ENCODE data around the gene EXOC3L1. TPM values are rescaled to one million over a fixed set of nuclear protein-coding genes. Genes with fewer than 3 reads are reported as not detected.

Gene EXOC3L1
- total and polyA plus RNA-seq, 2 of the 13 experiments (the other 11 are each of a cell fraction or from before 2014, with no cell fraction given): 0.12 TPM; not detected in 1

DNA sequence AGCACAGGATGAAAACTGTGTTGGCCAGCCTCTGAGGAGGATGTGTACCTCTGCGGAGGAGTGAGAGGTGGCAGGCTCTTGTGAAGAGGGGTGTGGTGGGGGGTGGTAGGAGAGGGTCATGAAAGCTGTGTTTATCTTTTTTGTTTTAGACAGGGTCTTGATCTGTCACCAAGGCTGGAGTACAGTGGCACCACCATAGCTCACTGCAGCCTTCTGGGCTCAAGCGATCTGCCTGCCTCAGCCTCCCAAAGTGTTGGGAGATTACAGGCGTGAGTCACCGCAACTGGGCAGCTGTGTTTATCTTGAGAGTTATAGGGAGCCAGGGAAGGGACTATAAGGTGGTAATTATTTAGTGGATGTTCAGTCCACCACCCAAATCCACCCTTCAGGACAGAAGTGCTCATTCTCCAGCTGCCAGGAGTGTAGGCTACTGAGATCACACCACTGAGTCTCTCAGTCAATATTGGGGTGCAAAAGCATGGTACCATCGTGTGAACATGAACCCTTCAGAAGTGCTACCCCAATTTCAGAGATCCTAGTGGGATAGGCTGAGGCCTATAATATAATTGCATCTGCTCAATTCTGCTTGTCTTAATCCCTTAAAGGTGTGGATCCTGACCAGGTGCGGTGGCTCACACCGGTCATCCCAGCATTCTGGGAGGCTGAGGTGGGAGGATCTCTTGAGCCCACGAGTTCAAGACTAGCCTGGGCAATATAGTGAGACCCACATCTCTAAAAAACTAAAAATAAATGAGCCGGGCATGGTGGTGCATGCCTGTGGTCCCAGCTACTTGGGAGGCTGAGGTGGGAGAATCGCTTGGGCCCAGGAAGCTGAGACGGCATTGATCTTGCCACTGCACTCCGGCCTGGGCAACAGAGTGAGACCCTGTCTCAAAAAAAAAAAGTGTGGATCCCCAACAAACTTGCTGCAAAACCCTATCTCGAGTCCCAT is 788 bp upstream of the EXOC3L1 start:
- Histone ChIP-seq H2AFZ (ENCODE audit: low read length) (no peak overlapping the region), H3K9ac (ENCODE audit: insufficient read depth, low read depth, low read length) (no peak overlapping the region), H3K9me3 (ENCODE audit: low read length) (no peaks in the 10 kb centered on the region), H3K4me2 (ENCODE audit: low read depth, low read length) (peak overlapping the region; percentile 97), H3K36me3 (replicated peaks in 1 of 2; ENCODE audit: control insufficient read depth in 1 of 2, insufficient read depth in 2 of 2, low read length in 2 of 2) (peaks cover 13 to 22% of the 10 kb centered on the region in 2 experiments), H3K27ac (ENCODE audit: extremely low read length, insufficient read depth, low read length) (no peak overlapping the region), H3K4me1 (ENCODE audit: insufficient read depth, low read length) (peaks cover 52% of the 10 kb centered on the region), H3K79me2 (ENCODE audit: insufficient read depth, low read length) (peaks cover 21% of the 10 kb centered on the region), H3K27me3 (ENCODE audit: control insufficient read depth in 1 of 2, insufficient read depth in 2 of 2, low read length in 2 of 2) (peaks cover 7 to 16% of the 10 kb centered on the region in 2 experiments; a peak in 2 of 5 replicates), H3K4me3 (replicated peaks in 1 of 3; ENCODE audit: insufficient read depth in 1 of 3, low read depth in 2 of 3, low read length in 3 of 3) (no peak overlapping the region), H4K20me1 (ENCODE audit: insufficient read depth, low read length) (no peaks in the 10 kb centered on the region; the same call in 1 of the 2 replicates)
- in situ Hi-C loops (cut with HindIII; ENCODE audit: extremely low pct_ligation_motif_present, low pct_unique_long_range_greater_than_20kb): no loop called here
- POLR2A ChIA-PET: interaction anchor here (1.0 kb wide), 1 partner anchor 20 kb away, joined by 4 read pairs; the partner anchor contains the start of gene NOL3
- ATAC-seq (no peak), DNase-seq (ENCODE audit: low spot score) (no peak), FAIRE-seq (no peak)
- no TSS peak for BruUV-seq (replicated peaks)
- CTCF ChIA-PET (ENCODE audit: low intra/inter-chr PET ratio, low total read pairs): no interaction called here
- WGBS (ENCODE audit: low lambda C conversion rate): 40% methylated on average over 12 of the region's 13 CpGs
- TF ChIP-seq, protein P1, sequence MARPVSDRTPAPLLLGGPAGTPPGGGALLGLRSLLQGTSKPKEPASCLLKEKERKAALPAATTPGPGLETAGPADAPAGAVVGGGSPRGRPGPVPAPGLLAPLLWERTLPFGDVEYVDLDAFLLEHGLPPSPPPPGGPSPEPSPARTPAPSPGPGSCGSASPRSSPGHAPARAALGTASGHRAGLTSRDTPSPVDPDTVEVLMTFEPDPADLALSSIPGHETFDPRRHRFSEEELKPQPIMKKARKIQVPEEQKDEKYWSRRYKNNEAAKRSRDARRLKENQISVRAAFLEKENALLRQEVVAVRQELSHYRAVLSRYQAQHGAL (CRISPR knock-in tag; IDR thresholded peaks at IDR 0.05; ENCODE audit: not compliant biosample characterization): no peak
- TF ChIP-seq, protein P2, sequence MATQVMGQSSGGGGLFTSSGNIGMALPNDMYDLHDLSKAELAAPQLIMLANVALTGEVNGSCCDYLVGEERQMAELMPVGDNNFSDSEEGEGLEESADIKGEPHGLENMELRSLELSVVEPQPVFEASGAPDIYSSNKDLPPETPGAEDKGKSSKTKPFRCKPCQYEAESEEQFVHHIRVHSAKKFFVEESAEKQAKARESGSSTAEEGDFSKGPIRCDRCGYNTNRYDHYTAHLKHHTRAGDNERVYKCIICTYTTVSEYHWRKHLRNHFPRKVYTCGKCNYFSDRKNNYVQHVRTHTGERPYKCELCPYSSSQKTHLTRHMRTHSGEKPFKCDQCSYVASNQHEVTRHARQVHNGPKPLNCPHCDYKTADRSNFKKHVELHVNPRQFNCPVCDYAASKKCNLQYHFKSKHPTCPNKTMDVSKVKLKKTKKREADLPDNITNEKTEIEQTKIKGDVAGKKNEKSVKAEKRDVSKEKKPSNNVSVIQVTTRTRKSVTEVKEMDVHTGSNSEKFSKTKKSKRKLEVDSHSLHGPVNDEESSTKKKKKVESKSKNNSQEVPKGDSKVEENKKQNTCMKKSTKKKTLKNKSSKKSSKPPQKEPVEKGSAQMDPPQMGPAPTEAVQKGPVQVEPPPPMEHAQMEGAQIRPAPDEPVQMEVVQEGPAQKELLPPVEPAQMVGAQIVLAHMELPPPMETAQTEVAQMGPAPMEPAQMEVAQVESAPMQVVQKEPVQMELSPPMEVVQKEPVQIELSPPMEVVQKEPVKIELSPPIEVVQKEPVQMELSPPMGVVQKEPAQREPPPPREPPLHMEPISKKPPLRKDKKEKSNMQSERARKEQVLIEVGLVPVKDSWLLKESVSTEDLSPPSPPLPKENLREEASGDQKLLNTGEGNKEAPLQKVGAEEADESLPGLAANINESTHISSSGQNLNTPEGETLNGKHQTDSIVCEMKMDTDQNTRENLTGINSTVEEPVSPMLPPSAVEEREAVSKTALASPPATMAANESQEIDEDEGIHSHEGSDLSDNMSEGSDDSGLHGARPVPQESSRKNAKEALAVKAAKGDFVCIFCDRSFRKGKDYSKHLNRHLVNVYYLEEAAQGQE (IDR thresholded peaks at IDR 0.05; ENCODE audit: borderline replicate concordance in 1 of 2, low read depth in 1 of 2, low read length in 2 of 2): no peak
- TF ChIP-seq ZNF17 (CRISPR knock-in tag; IDR thresholded peaks at IDR 0.05): 0 out of 2 replicates have a peak, but pooled peaks have one; percentile 53
- no peak for TF ChIP-seq PAF1 (CRISPR knock-in tag; IDR thresholded peaks at IDR 0.05)
- no peak for TF ChIP-seq STAG1 (CRISPR knock-in tag; IDR thresholded peaks at IDR 0.05)
- TF ChIP-seq ZNF724P (CRISPR knock-in tag; IDR thresholded peaks at IDR 0.05; ENCODE audit: borderline replicate concordance): no peak
- TF ChIP-seq, protein P3, sequence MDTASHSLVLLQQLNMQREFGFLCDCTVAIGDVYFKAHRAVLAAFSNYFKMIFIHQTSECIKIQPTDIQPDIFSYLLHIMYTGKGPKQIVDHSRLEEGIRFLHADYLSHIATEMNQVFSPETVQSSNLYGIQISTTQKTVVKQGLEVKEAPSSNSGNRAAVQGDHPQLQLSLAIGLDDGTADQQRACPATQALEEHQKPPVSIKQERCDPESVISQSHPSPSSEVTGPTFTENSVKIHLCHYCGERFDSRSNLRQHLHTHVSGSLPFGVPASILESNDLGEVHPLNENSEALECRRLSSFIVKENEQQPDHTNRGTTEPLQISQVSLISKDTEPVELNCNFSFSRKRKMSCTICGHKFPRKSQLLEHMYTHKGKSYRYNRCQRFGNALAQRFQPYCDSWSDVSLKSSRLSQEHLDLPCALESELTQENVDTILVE (CRISPR knock-in tag; IDR thresholded peaks at IDR 0.05): no peak
- no peak for TF ChIP-seq FOXM1 (CRISPR knock-in tag; IDR thresholded peaks at IDR 0.05)
- TF ChIP-seq KDM6A (CRISPR knock-in tag; IDR thresholded peaks at IDR 0.05; ENCODE audit: low read depth): no peak
- TF ChIP-seq HNRNPUL1 (IDR thresholded peaks at IDR 0.05; ENCODE audit: low read depth, low read length): no peak
- peak; percentile 53 for TF ChIP-seq FOSL2 (CRISPR knock-in tag; IDR thresholded peaks at IDR 0.05)
- TF ChIP-seq ZNF121 (CRISPR knock-in tag; IDR thresholded peaks at IDR 0.05): peak; percentile 53; the same call in 1 of the 2 replicates
- TF ChIP-seq ZNF205 (CRISPR knock-in tag; IDR thresholded peaks at IDR 0.05): no peak
- TF ChIP-seq POGZ (CRISPR knock-in tag; IDR thresholded peaks at IDR 0.05): no peak
- TF ChIP-seq REPIN1 (CRISPR knock-in tag; IDR thresholded peaks at IDR 0.05; ENCODE audit: borderline replicate concordance, low read depth): no peak
- intact Hi-C loops (cut with micrococcal nuclease; ENCODE audit: unreplicated experiment): no loop called here

Measured in HepG2 (cell line).